HG03469 (cell line): ENCODE measurements around the gene DRC1.

Experiments
- ATAC-seq: cut with Tn5 transposase; IDR thresholded peaks from one replicate; pipeline ENCODE4 v1.9.1; 2021; ENCODE audit warnings: mild to moderate bottlenecking, moderate library complexity, moderate number of reproducible peaks; ENCODE audit not compliant: unreplicated experiment

The DRC1 gene

DNA sequence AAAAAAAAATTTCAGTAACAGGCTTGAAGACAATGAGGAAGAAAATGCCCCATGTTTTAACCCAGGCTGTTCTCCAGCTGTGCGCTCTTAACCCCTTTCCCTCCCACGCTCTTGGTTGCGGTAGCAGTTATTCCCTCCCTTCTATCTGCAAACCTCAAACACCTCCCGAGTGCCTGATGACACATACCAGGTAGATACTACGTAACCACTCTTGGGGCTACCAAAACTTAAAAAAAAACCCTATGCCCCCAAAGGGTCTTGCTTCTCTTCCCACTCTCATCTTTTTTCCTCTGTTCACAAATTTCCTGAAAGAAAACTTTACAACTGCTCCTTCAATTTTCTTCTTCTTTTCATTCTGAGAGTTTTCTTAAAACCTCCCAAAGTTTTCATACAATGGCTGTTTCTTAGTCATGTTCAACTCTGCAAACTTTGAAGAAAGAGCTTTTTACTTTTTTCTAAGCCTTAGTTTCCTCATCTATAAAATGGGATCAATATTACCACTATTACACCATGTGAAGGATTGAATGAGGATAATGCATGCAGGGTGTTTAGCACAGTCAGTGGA lies 4.9 kb upstream of the DRC1 start:
- no peak for ATAC-seq

GRCh38 chr2:26399771-26400376 lies 1.8 kb upstream of the DRC1 start:
- no peak for ATAC-seq

DNA sequence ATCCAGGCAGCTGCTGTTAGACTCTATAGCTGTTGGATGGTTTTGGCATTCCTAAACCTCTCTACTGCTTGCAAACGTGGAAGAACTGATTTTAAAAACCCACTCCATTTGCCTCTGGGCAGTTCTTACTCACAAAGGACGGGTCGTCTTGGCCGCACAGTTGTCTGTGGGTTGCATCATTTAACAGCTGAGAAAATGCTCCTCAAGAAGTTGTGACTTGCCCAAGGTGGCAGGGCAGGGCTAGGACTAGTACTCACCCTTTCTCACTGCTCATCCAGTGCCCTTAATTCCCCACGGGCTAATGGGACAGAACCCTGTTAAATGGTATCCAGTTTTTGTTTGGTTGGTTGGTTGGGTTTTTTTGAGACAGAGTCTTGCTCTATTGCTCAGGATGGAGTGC lies 997 bp upstream of the DRC1 start:
- ATAC-seq, result no peak

DNA sequence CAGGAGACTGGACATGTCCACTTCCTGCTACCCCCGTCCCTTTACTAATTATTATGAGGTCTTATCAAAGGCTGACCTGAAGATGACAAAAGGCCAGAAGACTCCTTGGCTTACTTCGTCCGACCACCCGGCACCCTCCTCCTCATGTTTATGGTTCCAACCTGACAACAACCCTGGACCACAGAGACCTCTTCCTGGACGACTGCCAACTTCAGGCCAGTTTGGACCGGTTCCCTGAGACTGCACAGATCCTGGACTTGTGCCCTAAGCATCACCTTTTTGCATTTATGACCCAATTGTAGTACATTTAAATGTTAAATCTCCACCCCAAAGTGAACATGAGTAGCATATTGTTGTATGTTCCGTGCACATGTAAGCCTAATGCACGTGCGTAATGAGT lies 5.8 kb downstream of the DRC1 start:
- no peak for ATAC-seq

- no peak for ATAC-seq
These were observed 8.1 kb downstream of the DRC1 start for GRCh38 chr2:26409785-26410184.

- no peak for ATAC-seq
These were observed 9.1 kb downstream of the DRC1 start for GRCh38 chr2:26410764-26411243.

GRCh38 chr2:26411419-26411818 lies 9.7 kb downstream of the DRC1 start:
- no peak for ATAC-seq

GRCh38 chr2:26412091-26412673 lies 10.5 kb downstream of the DRC1 start:
- ATAC-seq, result no peak

DNA sequence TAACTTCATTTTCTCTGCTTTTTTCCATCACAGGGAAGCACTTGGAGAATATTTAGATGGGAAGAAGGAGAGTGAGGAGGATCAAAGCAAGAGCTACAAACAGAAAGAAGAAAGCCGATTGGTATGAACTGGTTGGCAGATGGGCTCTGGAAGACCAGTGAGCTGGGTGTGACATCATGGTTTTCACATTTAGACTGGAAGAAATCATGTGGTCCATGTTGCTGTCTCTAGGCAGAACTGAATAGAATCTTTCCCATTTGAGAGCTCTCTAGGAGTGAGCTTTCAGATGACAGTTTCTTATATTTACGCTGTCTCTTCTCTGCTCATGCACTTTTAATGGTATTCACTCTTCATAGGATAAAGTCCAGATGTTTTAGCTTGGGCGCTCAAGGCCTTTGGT lies 12.6 kb downstream of the DRC1 start:
- ATAC-seq, result no peak

DNA sequence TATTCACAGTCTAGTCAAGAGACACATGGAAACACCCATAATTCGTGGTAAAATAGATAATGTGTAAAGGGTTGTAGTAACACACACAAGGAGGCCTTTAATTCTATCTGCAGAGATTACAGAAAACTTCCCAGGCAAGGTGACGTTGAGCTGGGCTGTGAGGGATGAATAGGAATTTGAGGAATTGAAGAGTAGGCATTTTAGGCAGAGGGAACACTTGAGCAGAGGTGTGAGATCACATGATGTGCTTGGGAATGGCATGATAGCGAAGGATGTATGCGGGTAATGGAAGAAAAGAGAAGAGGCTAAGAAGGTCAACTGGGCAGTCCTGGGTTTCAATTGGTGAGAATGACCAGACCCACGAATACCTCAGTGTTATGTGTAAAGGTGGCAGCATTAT lies 20.2 kb downstream of the DRC1 start:
- ATAC-seq, result no peak

DNA sequence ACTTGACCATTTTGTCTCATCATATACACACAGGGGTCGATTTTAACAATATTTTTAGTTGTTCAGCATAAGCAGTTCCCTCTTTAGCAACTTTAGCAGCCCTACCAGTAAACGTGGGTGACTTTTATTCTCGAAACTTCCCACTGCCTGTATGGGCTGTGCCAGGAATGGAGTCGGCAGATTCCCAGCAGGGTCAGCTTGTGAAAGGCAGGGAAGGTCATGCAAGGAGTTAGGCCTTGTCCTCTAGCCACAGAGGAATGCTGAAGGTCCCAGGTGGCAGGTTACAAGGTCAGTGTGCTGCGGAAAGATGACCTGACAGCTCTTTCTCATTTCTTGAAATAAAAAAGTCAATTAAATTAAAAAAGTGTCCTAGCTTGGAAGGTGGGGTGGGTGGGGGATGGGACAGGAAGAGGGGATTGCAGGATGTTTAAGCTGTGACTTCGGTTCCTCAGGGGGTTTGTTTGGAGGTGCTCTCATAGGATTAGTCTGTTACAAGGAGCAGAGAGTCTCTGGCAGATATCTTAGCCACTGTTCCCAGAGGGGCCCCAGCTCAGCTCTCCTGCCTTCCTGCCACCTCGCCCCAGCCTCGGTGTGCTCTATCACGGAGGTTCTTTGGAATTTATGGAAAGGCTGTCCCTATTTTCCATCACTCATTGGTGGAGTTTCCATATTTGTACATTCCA lies 21.4 kb downstream of the DRC1 start:
- ATAC-seq, result no peak

- no peak for ATAC-seq
These were observed 22.0 kb downstream of the DRC1 start for GRCh38 chr2:26423750-26424149.

GRCh38 chr2:26424221-26424620 lies 22.5 kb downstream of the DRC1 start:
- no peak for ATAC-seq

DNA sequence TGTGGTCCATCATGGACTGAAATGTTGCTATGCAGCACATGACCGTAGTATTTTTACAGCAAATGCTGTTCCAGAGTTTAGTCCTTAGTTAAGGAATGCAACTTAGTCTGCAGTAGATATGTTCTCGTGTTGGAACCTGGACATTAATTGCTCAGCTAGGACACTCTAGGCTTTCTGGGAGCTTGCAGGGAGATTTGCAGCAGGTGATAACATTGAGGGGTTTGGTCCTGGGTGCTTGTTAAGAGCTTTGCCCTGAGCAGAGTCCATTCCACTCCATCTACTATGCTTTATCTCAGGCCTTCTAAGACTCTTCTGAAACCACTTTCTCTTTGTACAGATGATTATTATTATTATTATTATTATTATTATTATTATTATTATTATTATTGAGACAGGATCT lies 27.1 kb downstream of the DRC1 start:
- no peak for ATAC-seq

DNA sequence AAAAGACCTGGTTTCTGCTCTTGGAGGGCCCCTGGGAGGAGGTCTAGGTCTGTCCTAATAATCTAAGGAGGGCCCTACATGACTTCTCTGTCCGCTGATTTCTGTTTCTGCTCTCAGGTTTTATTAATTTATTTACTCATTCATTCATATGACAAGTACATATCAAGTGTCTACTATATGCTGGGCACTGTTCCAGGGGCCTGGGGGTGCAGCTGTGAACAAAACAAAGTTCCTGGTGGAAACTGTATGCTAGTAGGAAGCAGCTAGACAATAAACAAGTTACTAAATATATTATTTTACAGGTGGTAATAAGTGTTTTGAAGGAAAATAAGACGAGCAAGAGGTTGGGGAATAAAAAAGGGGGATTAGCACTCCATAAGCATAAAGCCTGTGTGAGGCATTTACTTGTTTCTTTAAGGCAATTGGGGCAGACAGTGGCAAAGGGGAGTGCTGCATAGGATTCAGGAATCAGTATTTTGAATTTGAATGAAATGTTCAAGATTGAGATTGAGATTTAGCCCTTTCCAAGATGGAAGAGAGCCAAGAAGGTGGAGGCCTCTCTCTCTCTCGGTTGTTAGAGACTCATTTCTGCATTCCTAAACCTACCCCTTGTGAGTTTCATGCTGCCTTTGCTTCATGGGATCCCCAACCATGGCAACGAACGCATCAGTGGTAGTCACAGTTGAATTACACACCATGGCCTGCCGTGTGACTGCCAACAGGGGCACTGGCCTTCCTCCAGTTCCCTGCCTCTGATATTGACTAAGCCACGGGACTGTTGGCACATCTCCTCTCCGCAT lies 28.3 kb downstream of the DRC1 start:
- ATAC-seq, result no peak

DNA sequence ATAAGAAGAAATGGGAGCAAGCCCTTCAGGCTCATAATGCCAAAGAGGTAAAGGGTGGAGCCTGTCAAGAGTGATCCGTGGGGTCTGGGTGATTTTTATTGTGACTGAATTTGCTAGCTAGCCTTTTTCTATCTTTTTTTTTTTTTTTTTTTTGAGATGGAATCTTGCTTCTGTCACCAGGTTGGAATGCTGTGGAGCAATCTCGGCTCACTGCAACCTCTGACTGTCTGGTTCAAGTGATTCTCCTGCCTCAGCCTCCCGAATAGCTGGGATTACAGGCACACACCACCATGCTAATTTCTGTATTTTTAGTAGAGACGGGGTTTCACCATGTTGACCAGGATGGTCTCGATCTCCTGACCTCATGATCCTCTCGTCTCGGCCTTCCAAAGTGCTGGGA lies 29.1 kb downstream of the DRC1 start:
- ATAC-seq, result no peak

GRCh38 chr2:26432363-26432762 lies 30.6 kb downstream of the DRC1 start:
- ATAC-seq, result no peak

DNA sequence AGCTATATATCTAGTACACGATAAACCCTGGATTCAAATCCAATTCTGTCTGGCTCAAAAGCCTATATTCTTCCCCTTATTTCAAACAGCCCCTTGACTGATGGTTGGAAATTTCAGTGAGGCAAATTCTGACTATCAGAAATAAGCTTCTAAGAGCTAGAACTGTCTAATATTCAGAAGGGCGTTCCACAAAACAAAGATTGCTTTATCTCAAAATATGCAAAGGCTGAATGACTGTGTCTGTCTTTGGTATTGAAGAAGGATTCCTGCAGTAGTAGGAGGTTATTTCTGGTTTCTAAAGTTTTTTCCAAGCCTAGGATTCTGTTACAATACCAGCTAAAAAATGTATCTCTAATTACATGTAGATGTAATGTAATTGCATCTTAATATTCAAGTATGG lies 31.1 kb downstream of the DRC1 start:
- ATAC-seq, result no peak

GRCh38 chr2:26435106-26435505 lies 33.4 kb downstream of the DRC1 start:
- ATAC-seq, result no peak

- no peak for ATAC-seq
These were observed 36.8 kb downstream of the DRC1 start for GRCh38 chr2:26438526-26438925.

DNA sequence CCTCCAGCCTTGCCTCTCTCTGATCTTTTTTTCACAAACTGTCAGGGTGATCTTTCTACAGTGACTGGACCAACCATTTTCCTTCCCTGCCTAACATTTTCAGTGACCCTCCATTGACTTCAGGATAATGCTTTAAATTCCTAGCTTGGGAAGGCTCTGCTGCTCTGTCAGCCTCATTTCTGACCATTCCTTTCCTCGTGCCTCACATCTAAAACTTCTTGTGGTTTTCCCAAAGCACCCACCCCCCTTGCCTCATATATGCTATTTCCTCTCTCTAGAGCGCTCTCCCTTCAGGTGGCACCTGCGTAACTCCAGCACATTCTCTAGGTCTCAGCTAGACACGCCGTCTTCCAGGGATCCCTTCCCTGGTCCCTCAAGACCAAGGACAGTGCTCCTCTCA lies 37.2 kb downstream of the DRC1 start:
- ATAC-seq, result no peak
